NCI-H2196 treated with DMSO at 0.1 percent for 48 hours (cell line): ENCODE results near the gene COL27A1.

Source experiments
- DNase-seq: peaks from one replicate; lab custom pipeline; 2025; ENCODE audit not compliant: unreplicated experiment; lab: John Stamatoyannopoulos, UW

COL27A1 gene

GRCh38 chr9:114261987-114262386 is 106.7 kb downstream of the COL27A1 start:
- DNase-seq: no peak

- DNase-seq: no peak
Observed at GRCh38 chr9:114263853-114264510, 108.6 kb downstream of the COL27A1 start.

GRCh38 chr9:114264806-114265550 is 109.6 kb downstream of the COL27A1 start:
- DNase-seq: no peak

- DNase-seq: no peak
Observed at GRCh38 chr9:114266969-114267368, 111.6 kb downstream of the COL27A1 start.

GRCh38 chr9:114269023-114269422 is 113.7 kb downstream of the COL27A1 start:
- no peak for DNase-seq

- no peak for DNase-seq
Observed at GRCh38 chr9:114270120-114270975, 115.0 kb downstream of the COL27A1 start.

GRCh38 chr9:114271556-114272510 is 116.5 kb downstream of the COL27A1 start:
- no peak for DNase-seq

GRCh38 chr9:114272739-114273431 is 117.5 kb downstream of the COL27A1 start:
- no peak for DNase-seq

- DNase-seq: no peak
Observed at GRCh38 chr9:114273461-114273881, 118.1 kb downstream of the COL27A1 start.

- DNase-seq: no peak
Observed at GRCh38 chr9:114274217-114274616, 118.9 kb downstream of the COL27A1 start.

- DNase-seq: no peak
Observed at GRCh38 chr9:114275246-114276004, 120.1 kb downstream of the COL27A1 start.

- no peak for DNase-seq
Observed at GRCh38 chr9:114276908-114277821, 121.8 kb downstream of the COL27A1 start.

- DNase-seq: no peak
Observed at GRCh38 chr9:114278356-114278755, 123.0 kb downstream of the COL27A1 start.

- no peak for DNase-seq
Observed at GRCh38 chr9:114278881-114279570, 123.7 kb downstream of the COL27A1 start.

GRCh38 chr9:114279693-114280092 is 124.4 kb downstream of the COL27A1 start:
- DNase-seq: no peak

- no peak for DNase-seq
Observed at GRCh38 chr9:114280636-114281472, 125.5 kb downstream of the COL27A1 start.
